OCI-LY3 (cell line): Measurements from ENCODE around the gene PIGM.

Source experiments
- EZH2phosphoT487 ChIP-seq: fragments of 200-600 bp; shearing (Covaris generic); IDR thresholded peaks from 2 replicates; pipeline ENCODE4 v1.6.1; 2018; ENCODE audit warnings: antibody characterized with exemption, mixed run types, low read depth
- TF ChIP-seq, protein P1 (sequence below): fragments of 200-600, 300-600 bp; sonication (generic); IDR thresholded peaks from 2 replicates; pipeline ENCODE4 v1.5.1; 2014; ENCODE audit warnings: antibody characterized with exemption, low read length, low read depth

GRCh38 chr1:159977364-159978106, 54.3 kb downstream of the PIGM start:
- TF ChIP-seq, protein P1, sequence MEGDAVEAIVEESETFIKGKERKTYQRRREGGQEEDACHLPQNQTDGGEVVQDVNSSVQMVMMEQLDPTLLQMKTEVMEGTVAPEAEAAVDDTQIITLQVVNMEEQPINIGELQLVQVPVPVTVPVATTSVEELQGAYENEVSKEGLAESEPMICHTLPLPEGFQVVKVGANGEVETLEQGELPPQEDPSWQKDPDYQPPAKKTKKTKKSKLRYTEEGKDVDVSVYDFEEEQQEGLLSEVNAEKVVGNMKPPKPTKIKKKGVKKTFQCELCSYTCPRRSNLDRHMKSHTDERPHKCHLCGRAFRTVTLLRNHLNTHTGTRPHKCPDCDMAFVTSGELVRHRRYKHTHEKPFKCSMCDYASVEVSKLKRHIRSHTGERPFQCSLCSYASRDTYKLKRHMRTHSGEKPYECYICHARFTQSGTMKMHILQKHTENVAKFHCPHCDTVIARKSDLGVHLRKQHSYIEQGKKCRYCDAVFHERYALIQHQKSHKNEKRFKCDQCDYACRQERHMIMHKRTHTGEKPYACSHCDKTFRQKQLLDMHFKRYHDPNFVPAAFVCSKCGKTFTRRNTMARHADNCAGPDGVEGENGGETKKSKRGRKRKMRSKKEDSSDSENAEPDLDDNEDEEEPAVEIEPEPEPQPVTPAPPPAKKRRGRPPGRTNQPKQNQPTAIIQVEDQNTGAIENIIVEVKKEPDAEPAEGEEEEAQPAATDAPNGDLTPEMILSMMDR = no peak
- no peak for TF ChIP-seq EZH2phosphoT487
